OCI-LY1 (cell line): ENCODE measurements around the gene PTCHD1.

Experiments
- H2AFZ ChIP-seq: fragments of 200-600 bp; sonication (generic), shearing (Covaris generic); 2 replicates; pipeline ENCODE4 v1.6.0; 2014; ENCODE audit warnings: antibody characterized with exemption, mild to moderate bottlenecking, low read length
- H3F3A ChIP-seq: fragments of 200-600 bp; sonication (generic), shearing (Covaris generic); 2 replicates; pipeline ENCODE4 v1.6.0; 2014; ENCODE audit warnings: mild to moderate bottlenecking, antibody characterized with exemption, low read length, moderate library complexity; ENCODE audit not compliant: insufficient read depth
- H3K27ac ChIP-seq: fragments of 200-600 bp; sonication (generic); 2 replicates; pipeline ENCODE4 v1.5.1; 2014; ENCODE audit warnings: low read length, mixed run types, mild to moderate bottlenecking, low read depth; ENCODE audit not compliant: poor library complexity, severe bottlenecking
- H3K27me3 ChIP-seq: fragments of 200-600 bp; sonication (generic); 2 replicates; pipeline ENCODE4 v1.6.0; 2014; ENCODE audit warnings: antibody characterized with exemption, mild to moderate bottlenecking, low read length, moderate library complexity; ENCODE audit not compliant: insufficient read depth
- H3K36me3 ChIP-seq: fragments of 200-600 bp; sonication (generic); 2 replicates; pipeline ENCODE4 v1.6.1; 2014; ENCODE audit warnings: mild to moderate bottlenecking, antibody characterized with exemption, low read length, moderate library complexity, mixed read lengths; ENCODE audit not compliant: insufficient read depth
- H3K4me1 ChIP-seq: fragments of 200-600 bp; sonication (generic); 2 replicates; pipeline ENCODE4 v1.5.1; 2014; ENCODE audit warnings: mild to moderate bottlenecking, low read length, moderate library complexity; ENCODE audit not compliant: insufficient read depth, severe bottlenecking
- H3K4me2 ChIP-seq: fragments of 200-600 bp; sonication (generic), shearing (Covaris generic); 2 replicates; pipeline ENCODE4 v1.6.1; 2014; ENCODE audit warnings: low read length
- H3K4me3 ChIP-seq: fragments of 200-600 bp; sonication (generic); 2 replicates; pipeline ENCODE4 v1.5.1; 2014; ENCODE audit warnings: low read length, low read depth, mild to moderate bottlenecking, mixed read lengths; ENCODE audit not compliant: poor library complexity, severe bottlenecking
- H3K79me2 ChIP-seq: fragments of 200-600 bp; shearing (Covaris generic); 2 replicates; pipeline ENCODE4 v1.6.1; 2016; ENCODE audit warnings: mixed run types, low read length, mixed read lengths; ENCODE audit not compliant: insufficient read depth
- H3K9ac ChIP-seq: fragments of 200-600 bp; sonication (generic), shearing (Covaris generic); 2 replicates; pipeline ENCODE4 v1.6.1; 2014; ENCODE audit warnings: mild to moderate bottlenecking, low read length, mixed read lengths
- H3K9me2 ChIP-seq: fragments of 200-600 bp; sonication (generic), shearing (Covaris generic); 2 replicates; pipeline ENCODE4 v1.6.1; 2014; ENCODE audit warnings: low read depth, mild to moderate bottlenecking, low read length, mixed read lengths
- H3K9me3 ChIP-seq: fragments of 200-600 bp; shearing (Covaris generic); 2 replicates; pipeline ENCODE4 v1.6.1; 2014; ENCODE audit warnings: low read length, mixed read lengths
- H4K20me1 ChIP-seq: fragments of 200-600 bp; sonication (generic), shearing (Covaris generic); 2 replicates; pipeline ENCODE4 v1.6.0; 2016; ENCODE audit warnings: mild to moderate bottlenecking, low read length; ENCODE audit not compliant: insufficient read depth
- CTCF ChIP-seq: fragments of 200-600 bp; sonication (generic), shearing (Covaris generic); IDR thresholded peaks from 2 replicates; pipeline ENCODE4 v1.5.1; 2017; ENCODE audit warnings: mild to moderate bottlenecking, antibody characterized with exemption, low read length, moderate library complexity, mixed read lengths
- EZH2 ChIP-seq: fragments of 200-600 bp; sonication (generic), shearing (Covaris generic); IDR thresholded peaks from 2 replicates; pipeline ENCODE4 v1.8.0; 2017; ENCODE audit warnings: borderline replicate concordance, mixed run types, mild to moderate bottlenecking, antibody characterized with exemption, low read length, moderate library complexity, mixed read lengths

The PTCHD1 gene

GRCh38 chrX:23376581-23376980 lies 41.9 kb downstream of the PTCHD1 start:
- Histone ChIP-seq H3K27ac (no peak overlapping the region), H3K27me3 (no peaks in the 10 kb centered on the region), H4K20me1 (no peaks in the 10 kb centered on the region), H3K9me3 (no peaks in the 10 kb centered on the region), H3F3A (no peaks in the 10 kb centered on the region), H3K9ac (no peak overlapping the region), H3K4me3 (no peak overlapping the region), H3K9me2 (no peaks in the 10 kb centered on the region), H3K36me3 (no peaks in the 10 kb centered on the region), H3K4me2 (no peak overlapping the region), H2AFZ (no peak overlapping the region), H3K4me1 (no peaks in the 10 kb centered on the region), H3K79me2 (no peaks in the 10 kb centered on the region)
- no peak for TF ChIP-seq EZH2
- TF ChIP-seq CTCF: no peak

- Histone ChIP-seq H2AFZ (no peak overlapping the region), H3K9me2 (no peaks in the 10 kb centered on the region), H3F3A (no peaks in the 10 kb centered on the region), H3K4me1 (no peaks in the 10 kb centered on the region), H3K4me2 (no peak overlapping the region), H3K9ac (no peak overlapping the region), H4K20me1 (no peaks in the 10 kb centered on the region), H3K9me3 (no peaks in the 10 kb centered on the region), H3K27me3 (no peaks in the 10 kb centered on the region), H3K36me3 (no peaks in the 10 kb centered on the region), H3K79me2 (no peaks in the 10 kb centered on the region), H3K4me3 (no peak overlapping the region), H3K27ac (no peak overlapping the region)
- TF ChIP-seq EZH2 (no peak), CTCF (no peak)
Observed at GRCh38 chrX:23380581-23380980, 45.9 kb downstream of the PTCHD1 start.

GRCh38 chrX:23381099-23382087 lies 46.7 kb downstream of the PTCHD1 start:
- Histone ChIP-seq H3K79me2 (no peaks in the 10 kb centered on the region), H3K4me2 (no peak overlapping the region), H4K20me1 (no peaks in the 10 kb centered on the region), H3K27ac (no peak overlapping the region), H3K36me3 (no peaks in the 10 kb centered on the region), H3K9me3 (no peaks in the 10 kb centered on the region), H3K9me2 (no peaks in the 10 kb centered on the region), H3K4me1 (no peaks in the 10 kb centered on the region), H3F3A (no peaks in the 10 kb centered on the region), H3K4me3 (no peak overlapping the region), H3K9ac (no peak overlapping the region), H3K27me3 (no peaks in the 10 kb centered on the region), H2AFZ (no peak overlapping the region)
- TF ChIP-seq CTCF (no peak), EZH2 (no peak)
